ENCODE data around the gene MRPL27. TPM values are rescaled to one million over a fixed set of nuclear protein-coding genes. Genes with fewer than 3 reads are reported as not detected.

The MRPL27 gene
- total RNA-seq, 4 donors from 2014 or later, result 52.1 to 56.0 (median 53.3) TPM

DNA sequence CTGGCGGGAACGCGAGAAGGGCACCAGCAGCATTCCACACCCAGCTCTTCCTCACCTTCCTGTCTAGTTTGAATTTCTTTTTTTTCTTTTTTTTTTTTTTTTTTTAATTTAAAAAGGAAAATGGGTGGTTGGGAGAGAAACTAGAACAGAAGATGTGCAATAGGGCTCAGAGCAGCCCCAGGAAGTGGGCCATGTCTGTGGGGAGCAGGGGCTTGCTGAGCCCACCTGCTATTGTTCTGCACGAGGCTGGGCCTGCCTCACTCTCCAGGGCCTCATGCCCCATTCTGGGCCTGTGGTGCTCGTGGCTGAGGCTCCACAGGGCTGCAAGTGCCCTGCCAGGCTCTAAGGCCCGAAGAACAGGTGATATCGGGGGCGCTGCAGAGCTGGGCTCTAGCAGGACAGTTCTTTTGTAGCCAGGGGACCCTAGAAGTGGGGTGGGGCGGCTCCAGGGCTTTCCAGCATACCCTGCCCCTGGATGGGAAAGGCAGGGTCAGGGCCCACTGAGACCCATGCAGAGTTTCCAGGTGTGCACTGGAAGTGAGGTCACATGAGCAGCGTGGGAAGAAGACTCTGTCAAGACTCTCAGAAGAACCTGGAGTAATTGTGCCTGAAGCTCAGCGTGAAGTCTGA is 12.4 kb downstream of the MRPL27 start:
- WGBS, 2 donors, result 83 to 89% methylated on average over 11 of the region's 11 CpGs
- intact Hi-C loops (cut with DNase I; ENCODE audit: low total_unique reads), result loop anchor here (10.0 kb wide), 1 partner anchor 114 kb away; the partner anchor contains the start of gene RSAD1
- no peak overlapping the region for H3K4me3 ChIP-seq (ENCODE audit: low read depth, poor library complexity, severe bottlenecking)
- TF ChIP-seq, protein P1, sequence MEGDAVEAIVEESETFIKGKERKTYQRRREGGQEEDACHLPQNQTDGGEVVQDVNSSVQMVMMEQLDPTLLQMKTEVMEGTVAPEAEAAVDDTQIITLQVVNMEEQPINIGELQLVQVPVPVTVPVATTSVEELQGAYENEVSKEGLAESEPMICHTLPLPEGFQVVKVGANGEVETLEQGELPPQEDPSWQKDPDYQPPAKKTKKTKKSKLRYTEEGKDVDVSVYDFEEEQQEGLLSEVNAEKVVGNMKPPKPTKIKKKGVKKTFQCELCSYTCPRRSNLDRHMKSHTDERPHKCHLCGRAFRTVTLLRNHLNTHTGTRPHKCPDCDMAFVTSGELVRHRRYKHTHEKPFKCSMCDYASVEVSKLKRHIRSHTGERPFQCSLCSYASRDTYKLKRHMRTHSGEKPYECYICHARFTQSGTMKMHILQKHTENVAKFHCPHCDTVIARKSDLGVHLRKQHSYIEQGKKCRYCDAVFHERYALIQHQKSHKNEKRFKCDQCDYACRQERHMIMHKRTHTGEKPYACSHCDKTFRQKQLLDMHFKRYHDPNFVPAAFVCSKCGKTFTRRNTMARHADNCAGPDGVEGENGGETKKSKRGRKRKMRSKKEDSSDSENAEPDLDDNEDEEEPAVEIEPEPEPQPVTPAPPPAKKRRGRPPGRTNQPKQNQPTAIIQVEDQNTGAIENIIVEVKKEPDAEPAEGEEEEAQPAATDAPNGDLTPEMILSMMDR (IDR thresholded peaks at IDR 0.05), result no peak
- no peak for TF ChIP-seq POLR2A (IDR thresholded peaks at IDR 0.05)
- DNase-seq (ENCODE audit: low spot score in 2 of 2), result peak in 1 of 2 donors; percentile 58

DNA sequence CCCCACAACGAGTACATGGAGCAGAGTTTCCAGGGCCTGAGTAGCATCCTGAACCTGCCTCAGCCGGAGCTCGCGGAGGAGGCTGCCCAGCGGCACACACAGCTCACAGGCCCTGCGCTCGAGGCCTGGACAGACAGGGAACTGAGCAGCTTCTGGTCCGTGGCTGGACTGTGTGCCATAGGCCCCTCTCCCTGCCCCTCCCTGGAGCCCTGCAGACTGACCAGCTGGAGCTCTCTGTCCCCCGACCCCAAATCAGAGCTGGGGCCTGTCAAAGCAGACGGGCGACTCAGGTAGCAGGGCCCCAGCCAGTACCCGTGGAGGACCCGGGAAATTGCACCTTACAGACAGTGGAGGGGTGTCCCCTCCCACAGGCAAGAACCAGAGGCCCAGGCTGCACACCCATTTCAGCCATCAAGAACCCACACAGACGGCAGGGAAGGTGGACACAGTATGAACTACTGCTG is 13.0 kb downstream of the MRPL27 start:
- no peak overlapping the region for H3K4me3 ChIP-seq (ENCODE audit: low read depth, poor library complexity, severe bottlenecking)
- intact Hi-C loops (cut with DNase I; ENCODE audit: low total_unique reads), result loop anchor here (10.0 kb wide), 1 partner anchor 115 kb away; the partner anchor contains the start of gene RSAD1
- 78 to 79% methylated on average over 7 to 13 of the region's 14 CpGs for WGBS, 2 donors
- TF ChIP-seq, protein P1 (IDR thresholded peaks at IDR 0.05), result no peak
- no peak for TF ChIP-seq POLR2A (IDR thresholded peaks at IDR 0.05)
- DNase-seq (ENCODE audit: low spot score in 2 of 2), result peak in 1 of 2 donors; percentile 80

DNA sequence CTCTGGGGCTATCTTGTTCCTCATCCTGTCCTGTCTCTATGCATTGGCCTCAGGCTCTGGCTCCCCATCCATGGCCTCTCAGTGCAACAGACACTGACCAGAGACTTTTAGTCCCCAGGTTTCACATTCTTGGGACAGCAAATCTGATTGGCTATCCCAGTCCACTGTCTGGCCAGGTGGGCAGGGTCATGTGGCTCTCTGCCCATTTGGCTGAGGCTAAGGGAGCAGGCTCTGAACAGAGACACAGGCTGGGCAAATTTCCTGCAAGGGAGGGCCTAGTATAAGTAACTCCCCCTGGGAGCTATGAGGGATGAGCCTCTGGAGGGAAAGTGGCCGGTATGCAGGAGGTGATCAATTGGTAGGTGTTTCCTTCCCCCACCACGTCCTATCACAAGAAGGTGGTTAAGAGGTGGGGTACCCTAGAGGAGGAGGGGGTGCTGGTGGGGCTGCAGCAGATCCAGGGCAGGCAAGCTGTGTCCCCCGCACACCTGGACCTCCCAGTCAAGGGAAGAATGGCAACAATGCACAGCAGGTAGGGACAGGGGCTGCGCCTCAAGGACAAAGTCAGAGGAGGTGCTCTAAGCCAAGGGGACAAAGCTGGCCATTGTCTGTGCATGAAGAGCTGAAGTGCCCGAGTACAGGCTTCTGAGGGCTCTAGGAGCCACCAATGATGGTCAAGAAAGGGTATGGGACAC is 13.8 kb downstream of the MRPL27 start:
- TF ChIP-seq, protein P1 (IDR thresholded peaks at IDR 0.05), result no peak
- TF ChIP-seq POLR2A (IDR thresholded peaks at IDR 0.05), result no peak
- no peak overlapping the region for H3K4me3 ChIP-seq (ENCODE audit: low read depth, poor library complexity, severe bottlenecking)
- DNase-seq (ENCODE audit: low spot score in 2 of 2), result peak in 1 of 2 donors; percentile 57
- intact Hi-C loops (cut with DNase I; ENCODE audit: low total_unique reads), result no loop called here
- 73 to 87% methylated on average over 5 of the region's 5 CpGs for WGBS, 2 donors

DNA sequence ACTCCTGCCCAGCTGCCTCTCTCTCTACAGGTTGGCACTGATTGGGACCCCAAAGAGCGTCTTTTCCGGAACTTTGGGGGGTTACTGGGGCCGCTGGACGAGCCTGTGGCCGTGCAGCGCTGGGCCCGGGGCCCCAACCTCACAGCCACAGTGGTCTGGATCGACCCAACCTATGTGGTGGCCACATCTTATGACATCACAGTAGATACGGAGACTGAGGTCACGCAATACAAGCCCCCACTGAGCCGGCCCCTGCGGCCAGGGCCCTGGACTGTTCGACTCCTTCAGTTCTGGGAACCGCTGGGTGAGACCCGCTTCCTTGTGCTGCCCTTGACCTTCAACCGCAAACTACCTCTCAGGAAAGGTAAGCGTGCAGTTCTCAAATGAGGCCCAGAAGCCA is 14.8 kb downstream of the MRPL27 start:
- TF ChIP-seq, protein P1 (IDR thresholded peaks at IDR 0.05), result no peak
- TF ChIP-seq POLR2A (IDR thresholded peaks at IDR 0.05), result no peak
- peak in 1 of 2 donors; percentile 48 for DNase-seq (ENCODE audit: low spot score in 2 of 2)
- WGBS, 2 donors, result 93 to 96% methylated on average over 15 to 17 of the region's 17 CpGs
- intact Hi-C loops (cut with DNase I; ENCODE audit: low total_unique reads), result no loop called here
- H3K4me3 ChIP-seq (ENCODE audit: low read depth, poor library complexity, severe bottlenecking), result no peak overlapping the region

DNA sequence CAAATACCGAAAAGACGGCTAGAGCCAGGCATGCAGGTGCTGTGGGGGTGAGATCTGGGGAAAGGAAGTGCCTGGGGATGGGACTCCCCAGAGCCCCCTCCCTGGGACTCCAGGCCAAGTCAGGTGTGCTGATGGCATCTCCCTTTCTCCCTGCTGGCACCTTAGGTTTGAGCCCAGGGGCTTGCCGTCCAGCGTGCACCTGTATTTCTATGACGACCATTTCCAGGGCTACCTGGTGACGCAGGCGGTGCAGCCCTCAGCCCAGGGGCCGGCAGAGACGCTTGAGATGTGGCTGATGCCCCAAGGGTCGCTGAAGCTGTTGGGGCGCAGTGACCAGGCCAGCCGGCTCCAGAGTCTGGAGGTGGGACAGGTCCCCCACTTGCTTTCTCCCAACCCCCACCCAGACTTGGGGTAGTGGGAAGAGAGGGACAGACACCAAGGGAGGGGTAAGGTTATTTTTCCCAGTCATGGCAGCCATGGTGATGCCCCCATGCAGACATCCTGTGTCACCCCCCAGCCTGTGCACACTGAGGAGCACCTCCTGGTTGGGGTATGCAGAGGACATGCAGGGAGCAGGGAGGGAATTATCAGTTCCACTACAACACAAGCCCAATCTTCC is 16.0 kb downstream of the MRPL27 start:
- DNase-seq (ENCODE audit: low spot score in 2 of 2), result peak in 1 of 2 donors; percentile 81
- intact Hi-C loops (cut with DNase I; ENCODE audit: low total_unique reads), result no loop called here
- WGBS, 2 donors, result 96 to 97% methylated on average over 12 of the region's 12 CpGs
- no peak overlapping the region for H3K4me3 ChIP-seq (ENCODE audit: low read depth, poor library complexity, severe bottlenecking)
- TF ChIP-seq, protein P1 (IDR thresholded peaks at IDR 0.05), result no peak
- no peak for TF ChIP-seq POLR2A (IDR thresholded peaks at IDR 0.05)

Measured in lower leg skin (tissue), 4 donors.